Measurements from ENCODE around the gene PRR15.
"Not testable (repeated sequence)": the region's sequence is repeated elsewhere in the genome, so short reads cannot be mapped to it uniquely, and the experiment has no call there.

Gene PRR15

GRCh38 chr7:29523728-29524127 lies 39.9 kb upstream of the PRR15 start:
- Histone ChIP-seq H3K36me3 (ENCODE audit: insufficient read depth, low read length) (no peaks in the 10 kb centered on the region), H3K9me2 (ENCODE audit: low read depth, low read length) (no peaks in the 10 kb centered on the region), H2AFZ (ENCODE audit: low read length) (no peak overlapping the region), H3K4me3 (ENCODE audit: low read depth, low read length, poor library complexity, severe bottlenecking) (no peak overlapping the region), H4K20me1 (ENCODE audit: insufficient read depth, low read length) (no peaks in the 10 kb centered on the region), H3K27ac (ENCODE audit: low read depth, low read length, poor library complexity, severe bottlenecking) (no peak overlapping the region), H3F3A (ENCODE audit: insufficient read depth, low read length) (no peaks in the 10 kb centered on the region), H3K27me3 (ENCODE audit: insufficient read depth, low read length) (no peaks in the 10 kb centered on the region; the same call in 1 of the 2 replicates), H3K79me2 (ENCODE audit: insufficient read depth, low read length) (no peaks in the 10 kb centered on the region), H3K9me3 (ENCODE audit: low read length) (no peaks in the 10 kb centered on the region), H3K9ac (ENCODE audit: low read length) (no peak overlapping the region), H3K4me2 (ENCODE audit: low read length) (no peak overlapping the region), H3K4me1 (ENCODE audit: insufficient read depth, low read length, severe bottlenecking) (no peaks in the 10 kb centered on the region)
- TF ChIP-seq CTCF (IDR thresholded peaks at IDR 0.05; ENCODE audit: low read length) (no peak), EZH2 (IDR thresholded peaks at IDR 0.05; ENCODE audit: borderline replicate concordance, low read length) (no peak)

GRCh38 chr7:29527505-29528108 lies 36.0 kb upstream of the PRR15 start:
- no peak overlapping the region for H2AFZ ChIP-seq (ENCODE audit: low read length)
- H3K27me3 ChIP-seq (ENCODE audit: insufficient read depth, low read length), result no peaks in the 10 kb centered on the region; the same call in 1 of the 2 replicates
- no peaks in the 10 kb centered on the region for H3K36me3 ChIP-seq (ENCODE audit: insufficient read depth, low read length)
- no peaks in the 10 kb centered on the region for H4K20me1 ChIP-seq (ENCODE audit: insufficient read depth, low read length)
- no peaks in the 10 kb centered on the region for H3K79me2 ChIP-seq (ENCODE audit: insufficient read depth, low read length)
- H3K4me1 ChIP-seq (ENCODE audit: insufficient read depth, low read length, severe bottlenecking), result no peaks in the 10 kb centered on the region
- no peak overlapping the region for H3K4me2 ChIP-seq (ENCODE audit: low read length)
- no peaks in the 10 kb centered on the region for H3K9me2 ChIP-seq (ENCODE audit: low read depth, low read length)
- TF ChIP-seq EZH2 (IDR thresholded peaks at IDR 0.05; ENCODE audit: borderline replicate concordance, low read length) (no peak), CTCF (IDR thresholded peaks at IDR 0.05; ENCODE audit: low read length) (no peak)
- H3F3A ChIP-seq (ENCODE audit: insufficient read depth, low read length), result no peaks in the 10 kb centered on the region
- H3K9me3 ChIP-seq (ENCODE audit: low read length), result no peaks in the 10 kb centered on the region
- no peak overlapping the region for H3K9ac ChIP-seq (ENCODE audit: low read length)
- H3K27ac ChIP-seq (ENCODE audit: low read depth, low read length, poor library complexity, severe bottlenecking), result no peak overlapping the region
- no peak overlapping the region for H3K4me3 ChIP-seq (ENCODE audit: low read depth, low read length, poor library complexity, severe bottlenecking)

GRCh38 chr7:29528526-29528925 lies 35.1 kb upstream of the PRR15 start:
- not testable (repeated sequence) for H3K4me3 ChIP-seq (ENCODE audit: low read depth, low read length, poor library complexity, severe bottlenecking); H3K4me2 ChIP-seq (ENCODE audit: low read length); H3K9me2 ChIP-seq (ENCODE audit: low read depth, low read length); H3K79me2 ChIP-seq (ENCODE audit: insufficient read depth, low read length); H3K4me1 ChIP-seq (ENCODE audit: insufficient read depth, low read length, severe bottlenecking); H3F3A ChIP-seq (ENCODE audit: insufficient read depth, low read length); H2AFZ ChIP-seq (ENCODE audit: low read length); H3K27me3 ChIP-seq (ENCODE audit: insufficient read depth, low read length); H4K20me1 ChIP-seq (ENCODE audit: insufficient read depth, low read length); H3K27ac ChIP-seq (ENCODE audit: low read depth, low read length, poor library complexity, severe bottlenecking); H3K9me3 ChIP-seq (ENCODE audit: low read length); H3K9ac ChIP-seq (ENCODE audit: low read length); H3K36me3 ChIP-seq (ENCODE audit: insufficient read depth, low read length)

GRCh38 chr7:29538389-29538788 lies 25.2 kb upstream of the PRR15 start:
- H3F3A ChIP-seq (ENCODE audit: insufficient read depth, low read length), result no peaks in the 10 kb centered on the region
- H3K9me3 ChIP-seq (ENCODE audit: low read length), result no peaks in the 10 kb centered on the region
- H3K36me3 ChIP-seq (ENCODE audit: insufficient read depth, low read length), result no peaks in the 10 kb centered on the region
- H2AFZ ChIP-seq (ENCODE audit: low read length), result no peak overlapping the region
- no peak overlapping the region for H3K27ac ChIP-seq (ENCODE audit: low read depth, low read length, poor library complexity, severe bottlenecking)
- no peak overlapping the region for H3K9ac ChIP-seq (ENCODE audit: low read length)
- H3K4me2 ChIP-seq (ENCODE audit: low read length), result no peak overlapping the region
- no peak for TF ChIP-seq CTCF (IDR thresholded peaks at IDR 0.05; ENCODE audit: low read length)
- TF ChIP-seq EZH2 (IDR thresholded peaks at IDR 0.05; ENCODE audit: borderline replicate concordance, low read length), result no peak
- H4K20me1 ChIP-seq (ENCODE audit: insufficient read depth, low read length), result no peaks in the 10 kb centered on the region
- no peak overlapping the region for H3K4me3 ChIP-seq (ENCODE audit: low read depth, low read length, poor library complexity, severe bottlenecking)
- H3K79me2 ChIP-seq (ENCODE audit: insufficient read depth, low read length), result no peaks in the 10 kb centered on the region
- H3K9me2 ChIP-seq (ENCODE audit: low read depth, low read length), result 0 out of 2 replicates have a peak, but pooled peaks cover 5% of the 10 kb centered on the region
- no peaks in the 10 kb centered on the region for H3K27me3 ChIP-seq (ENCODE audit: insufficient read depth, low read length)
- no peaks in the 10 kb centered on the region for H3K4me1 ChIP-seq (ENCODE audit: insufficient read depth, low read length, severe bottlenecking)
